IMR-90 (cell line): ENCODE measurements around the gene TIAM1. TPM values are rescaled to one million over a fixed set of nuclear protein-coding genes. Genes with fewer than 3 reads are reported as not detected.

ENCODE experiments used
- ATAC-seq: fragments of 200-7000 bp; cut with Tn5 transposase; 2 replicates; pipeline ENCODE4 v1.9.1; 2020; ENCODE audit warnings: low read depth, mild to moderate bottlenecking, moderate library complexity
- BruUV-seq: library from RNA; stranded (reverse); fragments of 400-500 nt; replicated peaks from 2 replicates; lab custom pipeline; 2021; lab: Mats Ljungman, UMichigan
- CTCF ChIA-PET: fragments of 300-600 bp; formaldehyde crosslinking; extraction: SDS; loops from one replicate; lab custom pipeline; 2021; ENCODE audit warnings: antibody characterized with exemption; lab: Yijun Ruan, JAX
- POLR2A ChIA-PET: fragments of 300-600 bp; sonication (Branson Sonifier 250); formaldehyde crosslinking; loops from one replicate; lab custom pipeline; 2022; ENCODE audit warnings: antibody characterized with exemption; ENCODE audit not compliant: unreplicated experiment; lab: Charles Lee
- DNase-seq: peaks from one replicate; pipeline ENCODE4 v3.0.0; 2013
- H2AFZ ChIP-seq: replicated peaks from 2 replicates; pipeline ENCODE3; 2013; ENCODE audit warnings: low read length, mild to moderate bottlenecking; ENCODE audit not compliant: poor library complexity
- H2AK5ac ChIP-seq: 2 replicates; pipeline ENCODE4 v1.6.1; 2013; ENCODE audit warnings: low read depth, low read length, inconsistent platforms
- H2AK9ac ChIP-seq: replicated peaks from 2 replicates; pipeline ENCODE3; 2013; ENCODE audit warnings: mild to moderate bottlenecking, low read depth, low read length, moderate library complexity; ENCODE audit not compliant: poor library complexity
- H2BK120ac ChIP-seq: 2 replicates; pipeline ENCODE4 v1.6.1; 2013; ENCODE audit warnings: low read depth, low read length, inconsistent platforms
- H2BK15ac ChIP-seq: 3 replicates; pipeline ENCODE4 v1.6.1; 2013; ENCODE audit warnings: low read depth, low read length, inconsistent platforms
- H2BK20ac ChIP-seq: 2 replicates; pipeline ENCODE4 v1.6.1; 2013; ENCODE audit warnings: low read depth, mild to moderate bottlenecking, inconsistent platforms, low read length, moderate library complexity
- H2BK5ac ChIP-seq: 2 replicates; pipeline ENCODE4 v1.6.1; 2013; ENCODE audit warnings: mild to moderate bottlenecking, low read depth, low read length, inconsistent platforms; ENCODE audit not compliant: poor library complexity, severe bottlenecking
- H3K14ac ChIP-seq: replicated peaks from 2 replicates; pipeline ENCODE4 v1.6.1; 2013; ENCODE audit warnings: low read depth, low read length, inconsistent platforms
- H3K18ac ChIP-seq: 2 replicates; pipeline ENCODE4 v1.6.1; 2013; ENCODE audit warnings: low read depth, low read length, control low read depth
- H3K23ac ChIP-seq: 2 replicates; pipeline ENCODE4 v1.6.1; 2013; ENCODE audit warnings: low read depth, low read length, inconsistent platforms
- H3K27ac ChIP-seq: 2 replicates; pipeline ENCODE4 v1.5.1; 2013; ENCODE audit warnings: mild to moderate bottlenecking, control low read depth, low read length; ENCODE audit not compliant: insufficient read depth
- H3K27me3 ChIP-seq: 2 replicates; pipeline ENCODE4 v1.6.1; 2013; ENCODE audit warnings: low read length; ENCODE audit not compliant: control insufficient read depth, insufficient read depth
- H3K36me3 ChIP-seq: 2 replicates; pipeline ENCODE4 v1.6.1; 2013; ENCODE audit warnings: low read length, mixed read lengths; ENCODE audit not compliant: control insufficient read depth, insufficient read depth
- H3K4ac ChIP-seq: 2 replicates; pipeline ENCODE4 v1.6.1; 2013; ENCODE audit warnings: low read depth, low read length, inconsistent platforms
- H3K4me1 ChIP-seq: 2 replicates; pipeline ENCODE4 v1.6.1; 2013; ENCODE audit warnings: low read length, mixed read lengths; ENCODE audit not compliant: control insufficient read depth, insufficient read depth
- H3K4me2 ChIP-seq: 2 replicates; pipeline ENCODE4 v1.6.1; 2013; ENCODE audit warnings: low read depth, mild to moderate bottlenecking, control low read depth, low read length, moderate library complexity
- H3K4me3 ChIP-seq: 2 replicates; pipeline ENCODE4 v1.5.1; 2013; ENCODE audit warnings: low read depth, mild to moderate bottlenecking, control low read depth, low read length, moderate library complexity; ENCODE audit not compliant: insufficient read depth
- H3K56ac ChIP-seq: 2 replicates; pipeline ENCODE4 v1.6.1; 2013; ENCODE audit warnings: low read length, inconsistent platforms; ENCODE audit not compliant: insufficient read depth; ENCODE audit errors: extremely low read depth
- H3K79me1 ChIP-seq, 2 experiments: 2 replicates each; pipeline ENCODE4 v1.6.1; 2013; ENCODE audit warnings: low read length in 2 of 2, inconsistent platforms in 1 of 2, low read depth in 1 of 2
- H3K9ac ChIP-seq: 2 replicates; pipeline ENCODE4 v1.6.1; 2013; ENCODE audit warnings: low read depth, low read length, control low read depth
- H3K9me1 ChIP-seq: 2 replicates; pipeline ENCODE4 v1.6.1; 2013; ENCODE audit warnings: low read length, inconsistent platforms; ENCODE audit not compliant: insufficient read depth
- H3K9me3 ChIP-seq: 2 replicates; pipeline ENCODE4 v1.6.1; 2013; ENCODE audit warnings: low read length; ENCODE audit not compliant: control insufficient read depth, insufficient read depth
- H4K20me1 ChIP-seq: 2 replicates; pipeline ENCODE4 v1.6.1; 2013; ENCODE audit warnings: low read length, inconsistent platforms; ENCODE audit not compliant: insufficient read depth
- H4K5ac ChIP-seq: 2 replicates; pipeline ENCODE4 v1.6.1; 2013; ENCODE audit warnings: mild to moderate bottlenecking, low read depth, low read length, control low read depth
- H4K8ac ChIP-seq, 2 experiments: 2 replicates each; pipeline ENCODE4 v1.6.1; 2013; ENCODE audit warnings: low read depth in 2 of 2, low read length in 2 of 2, control low read depth in 1 of 2, inconsistent platforms in 1 of 2
- H4K91ac ChIP-seq: 2 replicates; pipeline ENCODE4 v1.6.1; 2013; ENCODE audit warnings: low read depth, low read length, inconsistent platforms; ENCODE audit not compliant: insufficient read depth
- ELK1 ChIP-seq: fragments of 150-350 bp; IDR thresholded peaks from 2 replicates; pipeline ENCODE4 v1.6.1; 2016; ENCODE audit warnings: low read depth, mild to moderate bottlenecking, low read length, moderate library complexity, borderline replicate concordance
- MAFK ChIP-seq: IDR thresholded peaks from 2 replicates; pipeline ENCODE4 v1.6.1; 2012; ENCODE audit warnings: low read depth, low read length, improper control_type of control experiment
- WGBS, 2 experiments: methylation state at CpG; one replicate each; pipeline versions ENCODE4 v1.1.5 to v1.1.7; 2013; ENCODE audit warnings: missing lambda C conversion rate in 2 of 2; ENCODE audit not compliant: insufficient read length in 1 of 2; ENCODE audit errors: extremely low coverage in 2 of 2; 5-methylcytosine and 5-hydroxymethylcytosine counted together
- dilution Hi-C: fragments of 300-500 bp; cut with HindIII; formaldehyde crosslinking; loops from one replicate; pipeline ENCODE4 v1.14.3; 2018; ENCODE audit warnings: low sequenced_read_pairs; ENCODE audit not compliant: unreplicated experiment
- in situ Hi-C: fragments of 300-500 bp; cut with MboI; formaldehyde crosslinking; loops from 3 replicates; pipeline ENCODE4 v1.14.3; 2019; ENCODE audit warnings: low sequenced_read_pairs, inconsistent platforms, mixed read lengths
- intact Hi-C: fragments of 100-400 bp; cut with micrococcal nuclease; formaldehyde crosslinking; loops from 2 replicates; pipeline ENCODE4 v1.10.0; 2022
- polyA plus RNA-seq, 3 experiments: library from polyadenylated mRNA; depleted of rRNA; stranded (reverse); fragments of >200 nt; gene quantifications; 2 replicates each; pipeline ENCODE4 v1.2.3, GENCODE V29; 2012; ENCODE audit warnings: low replicate concordance in 1 of 3
- total RNA-seq: library from RNA; depleted of rRNA; stranded (reverse); fragments of >200 nt; gene quantifications from 2 replicates; pipeline ENCODE4 v1.2.3, GENCODE V29; 2012

The TIAM1 gene
- total and polyA plus RNA-seq, 2 of the 4 experiments (the other 2 are of a cell fraction) = 2.9 to 9.3 TPM

GRCh38 chr21:31370893-31371544 is 27.0 kb upstream of the TIAM1 start:
- Histone ChIP-seq H3K23ac (no peak overlapping the region), H3K9me1 (no peaks in the 10 kb centered on the region), H3K9ac (no peak overlapping the region), H4K8ac (no peak overlapping the region), H3K4me1 (peaks cover 2% of the 10 kb centered on the region; the same call in 1 of the 2 replicates), H3K14ac (no peak overlapping the region), H3K4ac (no peak overlapping the region), H4K20me1 (no peaks in the 10 kb centered on the region), H2AFZ (no peak overlapping the region), H3K27me3 (no peaks in the 10 kb centered on the region; the same call in 1 of the 2 replicates), H3K18ac (no peak overlapping the region; the same call in 1 of the 2 replicates), H3K4me3 (no peak overlapping the region), H2AK5ac (no peak overlapping the region), H2BK120ac (no peak overlapping the region), H2BK20ac (no peak overlapping the region), H3K9me3 (no peaks in the 10 kb centered on the region), H3K79me1 (no peaks in the 10 kb centered on the region), H2BK15ac (no peak overlapping the region), H3K4me2 (peak overlapping the region; percentile 8; the same call in 1 of the 2 replicates), H3K27ac (no peak overlapping the region), H3K56ac (no peak overlapping the region), H4K5ac (no peak overlapping the region), H2AK9ac (no peak overlapping the region), H3K36me3 (no peaks in the 10 kb centered on the region), H2BK5ac (no peak overlapping the region), H4K91ac (no peak overlapping the region)
- dilution Hi-C loops = no loop called here
- in situ Hi-C loops = no loop called here
- POLR2A ChIA-PET = no interaction called here
- BruUV-seq = no TSS peak
- intact Hi-C loops = no loop called here
- ATAC-seq = peak; percentile 72
- CTCF ChIA-PET = interaction anchor here (0.6 kb wide), 1 partner anchor 17 kb away, joined by 4 read pairs; no protein-coding TSS in a partner anchor
- no CpG with 5 or more reads among the region's 5 CpGs for WGBS, 2 experiments
- peak; percentile 53 for DNase-seq
- TF ChIP-seq ELK1 = no peak
- peak; percentile 35; the same call in 1 of the 2 replicates for TF ChIP-seq MAFK
